WTC11 (cell line): ENCODE measurements around the gene ATP2B3.

Experiments
- CREB1 ChIP-seq: sonication (generic); formaldehyde crosslinking; IDR thresholded peaks from 2 replicates; pipeline ENCODE4 v1.8.0; 2023; ENCODE audit warnings: mild to moderate bottlenecking, missing genetic modification reagents
- IRF2 ChIP-seq: sonication (generic); formaldehyde crosslinking; IDR thresholded peaks from 2 replicates; pipeline ENCODE4 v1.8.0; 2022; ENCODE audit warnings: low read depth, missing genetic modification reagents, borderline replicate concordance
- TF ChIP-seq, protein P1 (sequence below): fragments of 200-600 bp; IDR thresholded peaks from 2 replicates; pipeline ENCODE4 v1.8.0; 2022; ENCODE audit warnings: antibody characterized with exemption
- TF ChIP-seq, protein P2 (sequence below): sonication (generic); formaldehyde crosslinking; IDR thresholded peaks from 2 replicates; pipeline ENCODE4 v1.8.0; 2022; ENCODE audit warnings: mild to moderate bottlenecking, missing genetic modification reagents
- TF ChIP-seq, protein P3 (sequence below): sonication (generic); formaldehyde crosslinking; IDR thresholded peaks from 2 replicates; pipeline ENCODE4 v1.8.0; 2022; ENCODE audit warnings: mild to moderate bottlenecking, missing genetic modification reagents
- TF ChIP-seq, protein P4 (sequence below): sonication (generic); formaldehyde crosslinking; IDR thresholded peaks from 2 replicates; pipeline ENCODE4 v1.8.1; 2022; ENCODE audit warnings: low read depth, missing genetic modification reagents, borderline replicate concordance

DNA sequence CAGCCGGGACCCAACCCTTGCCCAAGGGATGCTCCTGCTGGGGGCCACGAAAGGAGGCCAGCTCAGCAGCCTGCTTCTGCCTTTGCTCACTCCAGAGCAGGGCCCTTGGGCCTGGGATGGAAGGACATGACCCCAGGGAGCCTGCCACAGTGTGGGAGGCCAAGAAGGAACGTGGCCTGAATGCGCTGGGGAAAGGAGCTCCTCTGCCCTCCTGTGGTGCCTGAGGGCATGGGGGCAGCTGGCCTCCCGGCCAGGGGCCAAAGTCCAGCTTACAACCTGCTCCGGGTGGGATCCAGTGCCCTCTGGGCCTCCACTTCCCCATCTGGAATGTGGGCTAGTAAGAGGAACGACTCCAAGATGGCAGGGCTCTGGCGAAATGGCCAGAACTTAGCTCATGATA lies 2.0 kb upstream of the ATP2B3 start:
- TF ChIP-seq, protein P1, sequence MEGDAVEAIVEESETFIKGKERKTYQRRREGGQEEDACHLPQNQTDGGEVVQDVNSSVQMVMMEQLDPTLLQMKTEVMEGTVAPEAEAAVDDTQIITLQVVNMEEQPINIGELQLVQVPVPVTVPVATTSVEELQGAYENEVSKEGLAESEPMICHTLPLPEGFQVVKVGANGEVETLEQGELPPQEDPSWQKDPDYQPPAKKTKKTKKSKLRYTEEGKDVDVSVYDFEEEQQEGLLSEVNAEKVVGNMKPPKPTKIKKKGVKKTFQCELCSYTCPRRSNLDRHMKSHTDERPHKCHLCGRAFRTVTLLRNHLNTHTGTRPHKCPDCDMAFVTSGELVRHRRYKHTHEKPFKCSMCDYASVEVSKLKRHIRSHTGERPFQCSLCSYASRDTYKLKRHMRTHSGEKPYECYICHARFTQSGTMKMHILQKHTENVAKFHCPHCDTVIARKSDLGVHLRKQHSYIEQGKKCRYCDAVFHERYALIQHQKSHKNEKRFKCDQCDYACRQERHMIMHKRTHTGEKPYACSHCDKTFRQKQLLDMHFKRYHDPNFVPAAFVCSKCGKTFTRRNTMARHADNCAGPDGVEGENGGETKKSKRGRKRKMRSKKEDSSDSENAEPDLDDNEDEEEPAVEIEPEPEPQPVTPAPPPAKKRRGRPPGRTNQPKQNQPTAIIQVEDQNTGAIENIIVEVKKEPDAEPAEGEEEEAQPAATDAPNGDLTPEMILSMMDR, result no peak
- TF ChIP-seq IRF2 (CRISPR knock-in tag) (no peak), CREB1 (CRISPR knock-in tag) (no peak)
- TF ChIP-seq, protein P2, sequence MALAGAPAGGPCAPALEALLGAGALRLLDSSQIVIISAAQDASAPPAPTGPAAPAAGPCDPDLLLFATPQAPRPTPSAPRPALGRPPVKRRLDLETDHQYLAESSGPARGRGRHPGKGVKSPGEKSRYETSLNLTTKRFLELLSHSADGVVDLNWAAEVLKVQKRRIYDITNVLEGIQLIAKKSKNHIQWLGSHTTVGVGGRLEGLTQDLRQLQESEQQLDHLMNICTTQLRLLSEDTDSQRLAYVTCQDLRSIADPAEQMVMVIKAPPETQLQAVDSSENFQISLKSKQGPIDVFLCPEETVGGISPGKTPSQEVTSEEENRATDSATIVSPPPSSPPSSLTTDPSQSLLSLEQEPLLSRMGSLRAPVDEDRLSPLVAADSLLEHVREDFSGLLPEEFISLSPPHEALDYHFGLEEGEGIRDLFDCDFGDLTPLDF (CRISPR knock-in tag), result no peak
- TF ChIP-seq, protein P3, sequence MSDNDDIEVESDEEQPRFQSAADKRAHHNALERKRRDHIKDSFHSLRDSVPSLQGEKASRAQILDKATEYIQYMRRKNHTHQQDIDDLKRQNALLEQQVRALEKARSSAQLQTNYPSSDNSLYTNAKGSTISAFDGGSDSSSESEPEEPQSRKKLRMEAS, result no peak
- TF ChIP-seq, protein P4, sequence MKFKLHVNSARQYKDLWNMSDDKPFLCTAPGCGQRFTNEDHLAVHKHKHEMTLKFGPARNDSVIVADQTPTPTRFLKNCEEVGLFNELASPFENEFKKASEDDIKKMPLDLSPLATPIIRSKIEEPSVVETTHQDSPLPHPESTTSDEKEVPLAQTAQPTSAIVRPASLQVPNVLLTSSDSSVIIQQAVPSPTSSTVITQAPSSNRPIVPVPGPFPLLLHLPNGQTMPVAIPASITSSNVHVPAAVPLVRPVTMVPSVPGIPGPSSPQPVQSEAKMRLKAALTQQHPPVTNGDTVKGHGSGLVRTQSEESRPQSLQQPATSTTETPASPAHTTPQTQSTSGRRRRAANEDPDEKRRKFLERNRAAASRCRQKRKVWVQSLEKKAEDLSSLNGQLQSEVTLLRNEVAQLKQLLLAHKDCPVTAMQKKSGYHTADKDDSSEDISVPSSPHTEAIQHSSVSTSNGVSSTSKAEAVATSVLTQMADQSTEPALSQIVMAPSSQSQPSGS (CRISPR knock-in tag), result no peak
